GM23338 (cell line): Measurements from ENCODE around the gene CD80.

Source experiments
- CTCF ChIP-seq, 2 experiments: fragments of 200-600 bp in 1 of 2; sonication (generic) in 1 of 2; conservative IDR thresholded peaks; 2 replicates each; pipeline versions ENCODE4 v1.5.1 to v1.6.1; 2016 to 2017; ENCODE audit warnings: antibody characterized with exemption in 2 of 2, low read depth in 2 of 2, mild to moderate bottlenecking in 2 of 2, moderate library complexity in 1 of 2
- EZH2phosphoT487 ChIP-seq: fragments of 200-600 bp; sonication (generic); IDR thresholded peaks from one replicate; pipeline ENCODE4 v1.8.1; 2018; ENCODE audit warnings: antibody characterized with exemption; ENCODE audit not compliant: unreplicated experiment

- peak; percentile 46 to 72 for TF ChIP-seq CTCF (conservative IDR thresholded peaks at IDR 0.05; ENCODE audit: low read depth in 2 of 2)
- TF ChIP-seq EZH2phosphoT487 = no peak
Measured at GRCh38 chr3:119559441-119559963, at the start of gene CD80.
